H1 (cell line): ENCODE results near the gene ATP6V1A. TPM values are rescaled to one million over a fixed set of nuclear protein-coding genes. Genes with fewer than 3 reads are reported as not detected.

Experiments
- ATF2 ChIP-seq: IDR thresholded peaks from 2 replicates; pipeline ENCODE4 v1.6.1; 2012; ENCODE audit warnings: low read length, inconsistent platforms
- BRCA1 ChIP-seq: IDR thresholded peaks from 2 replicates; pipeline ENCODE4 v1.6.1; 2012; ENCODE audit warnings: low read depth, low read length, improper control_type of control experiment
- CHD7 ChIP-seq: fragments of 300-600 bp; sonication (generic); IDR thresholded peaks from 2 replicates; pipeline ENCODE4 v1.7.1; 2012; ENCODE audit warnings: low read length, moderate library complexity, mild to moderate bottlenecking, inconsistent platforms; ENCODE audit not compliant: insufficient replicate concordance
- CTCF ChIP-seq, 3 experiments: IDR thresholded peaks; 1 replicate in 2 of 3; 2 replicates in 1 of 3; pipeline versions ENCODE4 v1.5.1 to v1.6.1; 2011; ENCODE audit warnings: low read length in 3 of 3, mild to moderate bottlenecking in 3 of 3, inconsistent platforms in 2 of 3, low read depth in 1 of 3, moderate library complexity in 1 of 3; ENCODE audit not compliant: insufficient read depth in 1 of 3; ENCODE audit errors: control extremely low read depth in 1 of 3
- HDAC6 ChIP-seq: IDR thresholded peaks from one replicate; pipeline ENCODE4 v1.7.1; 2012; ENCODE audit warnings: low read depth, mild to moderate bottlenecking, inconsistent platforms, low read length, moderate library complexity
- MAFK ChIP-seq: IDR thresholded peaks from 2 replicates; pipeline ENCODE4 v1.6.1; 2012; ENCODE audit warnings: low read depth, mild to moderate bottlenecking, improper control_type of control experiment, low read length
- SP2 ChIP-seq: IDR thresholded peaks from 2 replicates; pipeline ENCODE4 v1.6.1; 2012; ENCODE audit warnings: mild to moderate bottlenecking, low read length, inconsistent platforms
- SP4 ChIP-seq: IDR thresholded peaks from 2 replicates; pipeline ENCODE4 v1.6.1; 2012; ENCODE audit warnings: low read length, inconsistent platforms
- polyA plus RNA-seq, 7 experiments: library from polyadenylated mRNA; depleted of rRNA in 3 of 7; stranded (reverse) in 5 of 7; unstranded in 2 of 7; fragments of >200 nt in 5 of 7; fragments of 200-250 nt in 2 of 7; gene quantifications; 1 replicate in 5 of 7; 2 replicates in 1 of 7; 4 replicates in 1 of 7; pipeline versions ENCODE4 v1.2.1 to v1.2.3, GENCODE V29; 2011 to 2013; ENCODE audit warnings: missing spikeins in 2 of 7, mixed read lengths in 2 of 7
- total RNA-seq: library from RNA; stranded (reverse); fragmentation: NEBNext Ultra II Directional; extraction: Animal tissue kit (Norgen Biotek cat#: 25700); gene quantifications from 2 replicates; pipeline ENCODE4 v1.2.1, GENCODE V29; 2021

ATP6V1A gene
- total and polyA plus RNA-seq, 2 of the 8 experiments (the other 6 are each of a cell fraction or from before 2014, with no cell fraction given), result 15.4 to 90.9 TPM

GRCh38 chr3:113839551-113839950, 92.7 kb downstream of the ATP6V1A start (continued):
- TF ChIP-seq CHD7 (no peak), MAFK (no peak), BRCA1 (no peak), ATF2 (no peak), HDAC6 (no peak), SP2 (no peak), CTCF (IDR thresholded peaks at IDR 0.05; ENCODE audit: control extremely low read depth in 1 of 3, insufficient read depth in 1 of 3, low read depth in 1 of 3, low read length in 3 of 3) (no peak), SP4 (no peak)
